BLaER1 treated with 17β-estradiol and CSF1 and Interleukin-3, amounts not matched to agents 10 nM and 100 nM (cell line): ENCODE measurements around the gene TTC39C.
A peak's percentile ranks its signal among the peaks of the same experiment; 100 is the strongest.

ENCODE experiments used
- H3K27ac ChIP-seq, 11 experiments: shearing (Covaris generic); formaldehyde crosslinking; 2 replicates each; pipeline ENCODE4 v1.8.1; 2022
- H3K27me3 ChIP-seq, 11 experiments: shearing (Covaris generic); formaldehyde crosslinking; 2 replicates each; pipeline ENCODE4 v1.8.1; 2022
- H3K36me3 ChIP-seq, 11 experiments: shearing (Covaris generic); formaldehyde crosslinking; 2 replicates each; pipeline ENCODE4 v1.8.1; 2022
- H3K4me1 ChIP-seq, 10 experiments: shearing (Covaris generic); formaldehyde crosslinking; 2 replicates each; pipeline ENCODE4 v1.8.1; 2022
- H3K4me2 ChIP-seq, 11 experiments: shearing (Covaris generic); formaldehyde crosslinking; 2 replicates each; pipeline ENCODE4 v1.8.1; 2022
- H3K4me3 ChIP-seq, 10 experiments: shearing (Covaris generic); formaldehyde crosslinking; 2 replicates each; pipeline ENCODE4 v1.8.1; 2022
- H3K9ac ChIP-seq, 11 experiments: shearing (Covaris generic); formaldehyde crosslinking; 2 replicates each; pipeline ENCODE4 v1.8.1; 2022
- H3K9me3 ChIP-seq, 11 experiments: shearing (Covaris generic); formaldehyde crosslinking; replicated peaks in 1 of 11; 2 replicates each; pipeline ENCODE4 v1.8.1; 2022
- H4K20me1 ChIP-seq, 11 experiments: shearing (Covaris generic); formaldehyde crosslinking; 2 replicates each; pipeline ENCODE4 v1.8.1; 2022
- Cebpa-rat ChIP-seq, 11 experiments: shearing (Covaris generic); IDR thresholded peaks; 2 replicates each; pipeline ENCODE4 v1.8.1; 2022

TTC39C gene

GRCh38 chr18:24180048-24180447 is 165.5 kb downstream of the TTC39C start:
- no peak overlapping the region for H3K4me3 ChIP-seq
- H3K9me3 ChIP-seq = no peaks in the 10 kb centered on the region
- no peaks in the 10 kb centered on the region for H4K20me1 ChIP-seq
- H3K36me3 ChIP-seq = peaks cover 0 to 8% (median 0%) of the 10 kb centered on the region in 11 experiments; a peak in 3 of 22 replicates
- no peaks in the 10 kb centered on the region for H3K27me3 ChIP-seq
- H3K27ac ChIP-seq = no peak overlapping the region
- peak overlapping the region in 2 of 11 experiments; percentile 39 to 42; a peak in 2 of 22 replicates for H3K4me2 ChIP-seq
- TF ChIP-seq Cebpa-rat (IDR thresholded peaks at IDR 0.05) = no peak
- no peak overlapping the region for H3K9ac ChIP-seq
- peaks cover 12 to 20% (median 16%) of the 10 kb centered on the region in 10 experiments for H3K4me1 ChIP-seq

- no peak overlapping the region for H3K4me2 ChIP-seq
Observed at GRCh38 chr18:24181806-24182205, 167.3 kb downstream of the TTC39C start.

More at GRCh38 chr18:24181806-24182205, 167.3 kb downstream of the TTC39C start:
- H3K9me3 ChIP-seq = no peaks in the 10 kb centered on the region
- H3K4me3 ChIP-seq = no peak overlapping the region
- H3K9ac ChIP-seq = no peak overlapping the region
- peaks cover 0 to 10% (median 0%) of the 10 kb centered on the region in 11 experiments; a peak in 4 of 22 replicates for H3K36me3 ChIP-seq
- no peaks in the 10 kb centered on the region for H3K27me3 ChIP-seq
- no peak overlapping the region for H3K27ac ChIP-seq
- no peak for TF ChIP-seq Cebpa-rat (IDR thresholded peaks at IDR 0.05)
- no peaks in the 10 kb centered on the region for H4K20me1 ChIP-seq
- H3K4me1 ChIP-seq = peaks cover 7 to 17% (median 8%) of the 10 kb centered on the region in 10 experiments
